Activated CD4-positive, CD25-positive, alpha-beta regulatory T cell treated with anti-CD3 and anti-CD28 coated beads, Interleukin-2, amount 50 U/mL, for 72 hours (primary cell): ENCODE data around the gene LLGL2.

Experiments used
- DNase-seq: peaks from one replicate; pipeline ENCODE4 v3.0.0; 2021

The LLGL2 gene

GRCh38 chr17:75552425-75553294 lies 27.2 kb downstream of the LLGL2 start:
- DNase-seq, result no peak

GRCh38 chr17:75553295-75554110 lies 28.0 kb downstream of the LLGL2 start:
- no peak for DNase-seq

- DNase-seq, result no peak
These were observed 30.2 kb downstream of the LLGL2 start for GRCh38 chr17:75555679-75556153.

DNA sequence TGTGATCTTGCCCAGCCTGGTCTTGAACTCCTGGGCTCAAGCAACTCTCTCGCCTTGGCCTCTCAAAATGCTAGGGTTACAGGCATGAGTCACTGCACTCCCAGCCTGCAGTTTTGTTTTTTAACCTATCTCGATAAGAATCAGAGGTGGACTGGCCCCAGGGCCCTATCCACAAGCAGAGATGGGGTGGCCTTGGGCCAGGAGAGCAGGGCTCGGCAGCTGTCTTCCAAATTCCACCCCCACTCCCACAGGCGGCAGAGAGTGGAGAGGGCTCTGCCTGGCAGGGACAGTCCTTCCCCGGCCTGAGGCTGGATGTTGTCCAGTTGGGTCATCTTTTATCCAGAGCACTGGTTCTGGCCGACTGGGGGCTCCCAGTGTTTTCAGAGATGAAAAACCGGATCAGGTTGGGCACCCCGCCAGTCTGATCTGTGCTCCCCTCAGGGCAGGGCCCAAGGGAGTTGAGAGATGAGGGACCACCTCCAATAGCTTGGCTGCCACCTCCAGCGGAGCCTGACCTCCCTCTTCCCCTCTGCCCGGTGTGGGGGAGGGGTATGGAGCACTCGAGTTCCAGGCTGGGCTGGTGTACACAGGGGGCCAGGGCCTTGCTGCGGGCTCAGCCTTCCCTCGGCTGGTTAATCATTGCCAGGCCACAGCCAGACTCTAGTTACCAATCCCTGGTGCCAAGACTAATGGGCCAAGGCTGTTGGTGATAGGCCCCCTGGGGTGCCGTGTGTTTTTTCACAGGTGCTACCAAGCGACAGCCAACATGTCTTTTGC lies 31.8 kb downstream of the LLGL2 start:
- DNase-seq, result no peak

- no peak for DNase-seq
These were observed 32.6 kb downstream of the LLGL2 start for GRCh38 chr17:75557852-75558665.

DNA sequence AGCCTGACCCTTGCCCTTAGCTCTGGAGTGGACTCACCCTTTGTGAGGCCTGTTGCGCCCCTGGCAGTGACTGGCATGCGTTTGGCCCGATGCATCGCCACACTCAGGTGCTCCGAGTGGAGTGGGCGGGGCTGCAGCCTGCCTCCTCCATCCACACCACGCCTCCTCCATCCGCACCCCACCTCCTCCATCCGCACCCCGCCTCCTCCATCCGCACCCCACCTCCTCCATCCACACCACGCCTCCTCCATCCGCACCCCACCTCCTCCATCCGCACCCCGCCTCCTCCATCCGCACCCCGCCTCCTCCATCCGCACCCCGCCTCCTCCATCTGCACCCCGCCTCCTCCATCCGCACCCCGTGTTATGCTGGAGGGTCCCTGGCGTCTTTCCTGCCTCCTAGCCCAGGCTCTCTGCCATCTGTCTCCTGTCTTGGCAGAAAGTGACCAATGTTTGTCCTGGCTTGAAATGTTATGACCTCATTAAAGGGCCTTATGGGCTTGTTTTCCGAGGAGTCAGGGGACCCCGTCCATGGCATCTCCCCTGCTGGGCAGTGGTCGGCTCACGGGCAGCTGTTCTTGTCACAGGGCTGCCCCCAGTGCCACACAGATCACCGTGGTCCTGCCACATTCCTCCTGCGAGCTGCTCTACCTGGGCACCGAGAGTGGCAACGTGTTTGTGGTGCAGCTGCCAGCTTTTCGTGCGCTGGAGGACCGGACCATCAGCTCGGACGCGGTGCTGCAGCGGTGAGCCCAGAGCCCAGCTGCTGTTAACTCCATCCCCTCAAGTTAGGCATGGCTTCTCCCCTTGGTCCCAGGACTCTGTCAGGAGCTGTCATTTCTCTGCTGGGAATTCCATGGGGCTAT lies 33.4 kb downstream of the LLGL2 start:
- no peak for DNase-seq

- no peak for DNase-seq
These were observed 34.5 kb downstream of the LLGL2 start for GRCh38 chr17:75559958-75560533.

- no peak for DNase-seq
These were observed 36.6 kb downstream of the LLGL2 start for GRCh38 chr17:75561927-75562603.

DNA sequence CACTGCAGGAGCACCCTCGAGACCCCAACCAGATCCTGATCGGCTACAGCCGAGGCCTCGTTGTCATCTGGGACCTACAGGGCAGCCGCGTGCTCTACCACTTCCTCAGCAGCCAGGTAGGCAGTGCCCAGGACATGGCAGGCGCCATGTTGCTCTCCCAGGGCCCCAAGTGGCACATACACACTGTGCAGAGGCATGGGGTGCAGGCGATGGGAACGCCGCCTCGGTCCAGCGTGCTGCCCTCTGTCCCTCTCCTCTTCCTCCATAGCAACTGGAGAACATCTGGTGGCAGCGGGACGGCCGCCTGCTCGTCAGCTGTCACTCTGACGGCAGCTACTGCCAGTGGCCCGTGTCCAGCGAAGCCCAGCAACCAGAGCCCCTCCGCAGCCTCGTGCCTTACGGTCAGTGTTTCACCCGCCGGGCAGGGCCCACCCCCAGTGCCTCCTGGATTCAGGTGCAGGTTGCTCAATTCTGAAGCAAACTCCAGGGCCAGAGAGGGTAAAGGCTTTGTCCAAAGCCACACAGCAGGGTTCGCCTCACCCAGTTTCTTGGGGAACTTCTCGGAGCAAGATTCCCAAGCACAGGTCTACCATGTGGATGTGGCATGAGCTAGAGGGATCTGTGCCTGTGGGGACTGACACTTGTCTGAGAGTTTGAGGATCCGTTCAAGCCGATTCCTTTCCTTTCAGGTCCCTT lies 37.7 kb downstream of the LLGL2 start:
- DNase-seq, result no peak

GRCh38 chr17:75564195-75564594 lies 38.7 kb downstream of the LLGL2 start:
- DNase-seq, result no peak

- no peak for DNase-seq
These were observed 39.6 kb downstream of the LLGL2 start for GRCh38 chr17:75565066-75565465.

DNA sequence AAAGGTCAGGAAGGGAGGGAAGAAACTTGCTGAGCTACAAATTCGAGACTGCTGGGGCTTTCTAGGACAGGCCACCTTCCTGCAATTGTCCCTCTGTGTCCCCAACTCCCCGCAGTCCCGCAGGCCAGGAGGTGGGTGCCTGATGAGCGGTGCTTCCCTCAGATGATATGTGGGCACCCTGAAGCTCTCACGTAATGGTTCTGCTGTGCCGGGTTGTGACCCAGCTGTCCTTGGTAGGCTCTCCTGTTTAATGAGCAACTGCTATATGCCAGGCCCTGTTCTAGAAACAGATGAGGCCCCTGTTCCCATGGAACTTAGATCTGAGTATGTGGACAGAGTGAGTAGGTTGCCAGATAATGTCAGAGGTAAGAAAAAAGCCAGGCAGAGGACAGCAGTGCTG lies 40.1 kb downstream of the LLGL2 start:
- DNase-seq, result no peak

- DNase-seq, result no peak
These were observed 40.9 kb downstream of the LLGL2 start for GRCh38 chr17:75566416-75566815.

GRCh38 chr17:75566834-75567233 lies 41.3 kb downstream of the LLGL2 start:
- DNase-seq, result no peak

DNA sequence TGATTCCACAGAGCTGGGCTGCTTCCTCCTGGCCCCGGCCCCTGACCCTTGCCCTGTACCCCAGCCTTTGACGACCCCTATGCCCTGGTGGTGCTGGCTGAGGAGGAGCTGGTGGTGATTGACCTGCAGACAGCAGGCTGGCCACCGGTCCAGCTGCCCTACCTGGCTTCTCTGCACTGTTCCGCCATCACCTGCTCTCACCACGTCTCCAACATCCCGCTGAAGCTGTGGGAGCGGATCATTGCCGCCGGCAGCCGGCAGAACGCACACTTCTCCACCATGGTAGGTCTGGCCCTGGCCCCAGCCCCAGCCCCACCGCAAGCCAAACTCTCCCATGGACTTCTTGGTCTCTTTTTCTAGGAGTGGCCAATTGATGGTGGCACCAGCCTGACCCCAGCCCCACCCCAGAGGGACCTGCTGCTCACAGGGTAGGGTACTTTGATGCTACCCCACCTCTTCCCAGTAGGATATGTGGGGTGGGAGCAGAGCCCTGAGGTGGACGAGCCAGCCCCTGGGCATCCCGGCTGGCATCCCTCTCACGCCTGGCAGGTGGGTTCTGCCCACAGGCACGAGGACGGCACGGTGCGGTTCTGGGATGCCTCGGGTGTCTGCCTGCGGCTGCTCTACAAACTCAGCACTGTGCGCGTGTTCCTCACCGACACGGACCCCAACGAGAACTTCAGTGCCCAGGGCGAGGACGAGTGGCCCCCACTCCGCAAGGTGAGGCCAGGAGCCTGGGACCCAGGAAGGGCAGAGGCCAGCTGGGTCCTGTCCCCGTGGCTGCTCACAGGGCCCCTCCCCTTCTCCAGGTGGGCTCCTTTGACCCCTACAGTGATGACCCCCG lies 43.1 kb downstream of the LLGL2 start:
- no peak for DNase-seq

GRCh38 chr17:75570034-75570676 lies 44.7 kb downstream of the LLGL2 start:
- no peak for DNase-seq

DNA sequence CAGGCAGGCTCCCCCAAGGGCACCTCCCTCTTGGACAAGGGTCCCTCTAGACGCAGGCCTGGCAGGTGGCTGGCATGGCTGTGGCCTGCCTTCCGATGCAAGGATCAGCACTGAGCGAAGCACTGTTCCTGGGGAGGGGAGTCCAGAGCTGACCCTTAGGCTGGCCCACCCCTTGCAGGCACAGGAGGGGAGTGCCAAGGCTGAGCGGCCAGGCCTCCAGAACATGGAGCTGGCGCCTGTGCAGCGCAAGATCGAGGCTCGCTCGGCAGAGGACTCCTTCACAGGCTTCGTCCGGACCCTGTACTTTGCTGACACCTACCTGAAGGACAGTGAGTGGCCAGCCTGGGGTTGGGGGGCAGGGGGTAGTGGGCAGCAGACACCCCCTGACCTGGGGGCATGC lies 45.3 kb downstream of the LLGL2 start:
- DNase-seq, result no peak
